Ovary (tissue), 3 donors: ENCODE data around the gene SUMO3.

Experiments used
- CTCF ChIP-seq, 3 donors: fragments of 450-650 bp in 2 of 3; fragments of 200-600 bp in 1 of 3; IDR thresholded peaks; one replicate each; pipeline versions ENCODE4 v1.5.1 to v1.8.0; 2016 to 2022; ENCODE audit warnings: antibody characterized with exemption in 3 of 3, mild to moderate bottlenecking in 1 of 3
- EP300 ChIP-seq: sonication (generic); formaldehyde crosslinking; IDR thresholded peaks from one replicate; pipeline ENCODE4 v1.6.1; 2017; ENCODE audit warnings: antibody characterized with exemption
- POLR2A ChIP-seq: fragments of 450-650 bp; IDR thresholded peaks from one replicate; pipeline ENCODE4 v1.6.1; 2017; ENCODE audit warnings: antibody characterized with exemption, mild to moderate bottlenecking, moderate library complexity
- donor health status: DM: no; HTN: no; CAD: no.

- no peak for TF ChIP-seq CTCF (IDR thresholded peaks at IDR 0.05)
- no peak for TF ChIP-seq POLR2A
- TF ChIP-seq EP300, result no peak
Observed at GRCh38 chr21:44820851-44821250, 3.0 kb upstream of the SUMO3 start.
